Measurements from ENCODE around the gene TGFBR3L.

- TF ChIP-seq ZNF565 (CRISPR knock-in tag; conservative IDR thresholded peaks at IDR 0.05; ENCODE audit: low read depth) = no peak
- TF ChIP-seq ESRRG (CRISPR knock-in tag; IDR thresholded peaks at IDR 0.05) = no peak
- TF ChIP-seq ARNTL (CRISPR knock-in tag; IDR thresholded peaks at IDR 0.05; ENCODE audit: borderline replicate concordance, low read depth) = no peak
- TF ChIP-seq GLIS3 (CRISPR knock-in tag; IDR thresholded peaks at IDR 0.05) = no peak
- TF ChIP-seq, protein P1, sequence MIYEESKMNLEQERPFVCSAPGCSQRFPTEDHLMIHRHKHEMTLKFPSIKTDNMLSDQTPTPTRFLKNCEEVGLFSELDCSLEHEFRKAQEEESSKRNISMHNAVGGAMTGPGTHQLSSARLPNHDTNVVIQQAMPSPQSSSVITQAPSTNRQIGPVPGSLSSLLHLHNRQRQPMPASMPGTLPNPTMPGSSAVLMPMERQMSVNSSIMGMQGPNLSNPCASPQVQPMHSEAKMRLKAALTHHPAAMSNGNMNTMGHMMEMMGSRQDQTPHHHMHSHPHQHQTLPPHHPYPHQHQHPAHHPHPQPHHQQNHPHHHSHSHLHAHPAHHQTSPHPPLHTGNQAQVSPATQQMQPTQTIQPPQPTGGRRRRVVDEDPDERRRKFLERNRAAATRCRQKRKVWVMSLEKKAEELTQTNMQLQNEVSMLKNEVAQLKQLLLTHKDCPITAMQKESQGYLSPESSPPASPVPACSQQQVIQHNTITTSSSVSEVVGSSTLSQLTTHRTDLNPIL (CRISPR knock-in tag; IDR thresholded peaks at IDR 0.05; ENCODE audit: low read depth) = no peak
- TF ChIP-seq POU6F1 (CRISPR knock-in tag; IDR thresholded peaks at IDR 0.05; ENCODE audit: borderline replicate concordance, low read depth) = no peak
- TF ChIP-seq ZC3H10 (CRISPR knock-in tag; IDR thresholded peaks at IDR 0.05) = no peak
- no peak for TF ChIP-seq RARB (CRISPR knock-in tag; IDR thresholded peaks at IDR 0.05)
Observed at GRCh38 chr19:7927605-7928333, 13.1 kb downstream of the TGFBR3L start.

Measured in SK-N-SH treated with all-trans-retinoic acid at 6 μM for 48 hours (cell line).